OCI-LY3 (cell line): ENCODE results near the gene AGPAT4.

Experiments used
- EZH2phosphoT487 ChIP-seq: fragments of 200-600 bp; shearing (Covaris generic); IDR thresholded peaks from 2 replicates; pipeline ENCODE4 v1.6.1; 2018; ENCODE audit warnings: antibody characterized with exemption, mixed run types, low read depth
- TF ChIP-seq, protein P1 (sequence below): fragments of 200-600, 300-600 bp; sonication (generic); IDR thresholded peaks from 2 replicates; pipeline ENCODE4 v1.5.1; 2014; ENCODE audit warnings: antibody characterized with exemption, low read length, low read depth

GRCh38 chr6:161186173-161186769 lies 87.6 kb downstream of the AGPAT4 start:
- TF ChIP-seq, protein P1, sequence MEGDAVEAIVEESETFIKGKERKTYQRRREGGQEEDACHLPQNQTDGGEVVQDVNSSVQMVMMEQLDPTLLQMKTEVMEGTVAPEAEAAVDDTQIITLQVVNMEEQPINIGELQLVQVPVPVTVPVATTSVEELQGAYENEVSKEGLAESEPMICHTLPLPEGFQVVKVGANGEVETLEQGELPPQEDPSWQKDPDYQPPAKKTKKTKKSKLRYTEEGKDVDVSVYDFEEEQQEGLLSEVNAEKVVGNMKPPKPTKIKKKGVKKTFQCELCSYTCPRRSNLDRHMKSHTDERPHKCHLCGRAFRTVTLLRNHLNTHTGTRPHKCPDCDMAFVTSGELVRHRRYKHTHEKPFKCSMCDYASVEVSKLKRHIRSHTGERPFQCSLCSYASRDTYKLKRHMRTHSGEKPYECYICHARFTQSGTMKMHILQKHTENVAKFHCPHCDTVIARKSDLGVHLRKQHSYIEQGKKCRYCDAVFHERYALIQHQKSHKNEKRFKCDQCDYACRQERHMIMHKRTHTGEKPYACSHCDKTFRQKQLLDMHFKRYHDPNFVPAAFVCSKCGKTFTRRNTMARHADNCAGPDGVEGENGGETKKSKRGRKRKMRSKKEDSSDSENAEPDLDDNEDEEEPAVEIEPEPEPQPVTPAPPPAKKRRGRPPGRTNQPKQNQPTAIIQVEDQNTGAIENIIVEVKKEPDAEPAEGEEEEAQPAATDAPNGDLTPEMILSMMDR: no peak
- no peak for TF ChIP-seq EZH2phosphoT487
